ENCODE results near the gene SPPL2C.

GRCh38 chr17:45814622-45815606 is 29.8 kb upstream of the SPPL2C start:
- no peak for TF ChIP-seq CTCF (IDR thresholded peaks at IDR 0.05)
- no peak for TF ChIP-seq EZH2phosphoT487 (IDR thresholded peaks at IDR 0.05)
- no peak for TF ChIP-seq EZH2 (IDR thresholded peaks at IDR 0.05)
